Pancreas (tissue), 10 donors: ENCODE results near the gene FOXD3. TPM values are rescaled to one million over a fixed set of nuclear protein-coding genes. Genes with fewer than 3 reads are reported as not detected.
A peak's percentile ranks its signal among the peaks of the same experiment; 100 is the strongest.

Source experiments
- ATAC-seq, 4 donors: fragments of 200-7000 bp; cut with Tn5 transposase; one replicate each; pipeline versions ENCODE4 v1.8.0 to v1.9.1; 2020; ENCODE audit warnings: mild to moderate bottlenecking in 4 of 4, moderate library complexity in 4 of 4
- DNase-seq, 6 donors: peaks; one replicate each; pipeline ENCODE4 v3.0.0-alpha.2; 2020
- FAIRE-seq: peaks from 2 replicates; lab custom pipeline; 2012; peaks lifted over from hg19 to GRCh38; lab: Jason Lieb, UNC
- H3K27ac ChIP-seq, 4 donors: fragments of 200-600 bp; sonication (generic); 1 replicate in 3 of 4; 2 replicates in 1 of 4; pipeline versions ENCODE4 v1.5.0 to v1.8.0; 2020
- H3K27me3 ChIP-seq, 4 donors: fragments of 200-600 bp; one replicate each; pipeline ENCODE4 v1.8.0; 2021
- H3K36me3 ChIP-seq, 3 donors: fragments of 200-600 bp; sonication (generic) in 1 of 3; one replicate each; pipeline versions ENCODE4 v1.5.0 to v1.8.0; 2020 to 2021
- H3K4me1 ChIP-seq, 3 donors: fragments of 200-600 bp; one replicate each; pipeline ENCODE4 v1.8.0; 2021
- H3K4me3 ChIP-seq, 4 donors: fragments of 200-600 bp; sonication (generic) in 2 of 4; one replicate each; pipeline versions ENCODE4 v1.5.0 to v1.8.0; 2020 to 2021
- H3K9me3 ChIP-seq, 4 donors: fragments of 200-600 bp; one replicate each; pipeline ENCODE4 v1.8.0; 2021
- CTCF ChIP-seq, 4 donors: fragments of 200-600 bp; sonication (generic) in 3 of 4; IDR thresholded peaks; one replicate each; pipeline versions ENCODE4 v1.5.0 to v1.8.0; 2021; ENCODE audit warnings: antibody characterized with exemption in 4 of 4
- WGBS, 2 donors: extraction: QIAGEN DNeasy Blood & Tissue Kit; methylation state at CpG; one replicate each; pipeline ENCODE4 v1.1.7; 2013; 5-methylcytosine and 5-hydroxymethylcytosine counted together
- intact Hi-C, 3 donors: fragments of 100-400 bp; cut with DNase I; formaldehyde crosslinking; loops; one replicate each; pipeline versions ENCODE4 v1.11.1 to v1.14.2; 2022
- polyA plus RNA-seq, 2 donors: library from polyadenylated mRNA; stranded (reverse); fragments of 200-250 nt; gene quantifications; one replicate each; pipeline ENCODE4 v1.2.3, GENCODE V29; 2013
- total RNA-seq, 6 donors: library from RNA; stranded (reverse); fragmentation: NEBNext Ultra II Directional in 4 of 6; extraction: Animal tissue kit (Norgen Biotek cat#: 25700) in 4 of 6; gene quantifications; one replicate each; pipeline versions ENCODE4 v1.2.1 to v1.2.4, GENCODE V29; 2021 to 2023
- donor health status: healthy with polysubstance abuse.
- donor health status: DM: no; HTN: no; CAD: no; lungs with moderate emphysema.
- donor health status: DM: no; HTN: no; CAD: no.
- donor health status: control.
- donor health status: control.
- donor health status: Bipolar disorder and iron deficiency.
- donor health status: DM: yes; HTN: yes; CAD: no.
- donor health status: DM: no; HTN: no; CAD: no.
- donor health status: DM: no; HTN: no; CAD: no.
- donor health status: DM: yes; HTN: yes; CAD: no.

FOXD3 gene
- total and polyA plus RNA-seq, 8 donors = 0.09 to 0.21 (median 0.09) TPM; not detected in 5

GRCh38 chr1:63316984-63317816 is 5.2 kb upstream of the FOXD3 start:
- ATAC-seq = peak; percentile 96
- Histone ChIP-seq H3K9me3 (no peaks in the 10 kb centered on the region), H3K36me3 (no peaks in the 10 kb centered on the region), H3K27ac (no peak overlapping the region), H3K27me3 (peaks cover 12 to 55% (median 33%) of the 10 kb centered on the region in 4 donors), H3K4me1 (peaks cover 0 to 5% (median 0%) of the 10 kb centered on the region in 3 donors), H3K4me3 (peak overlapping the region; percentile 20 to 68 (median 30))
- FAIRE-seq = no peak
- peak; percentile 65 to 92 (median 79) for DNase-seq
- 2% methylated on average over 68 to 80 of the region's 80 CpGs for WGBS, 2 donors
- TF ChIP-seq CTCF (IDR thresholded peaks at IDR 0.05) = peak; percentile 35 to 63 (median 53)
- intact Hi-C loops = no loop called here

GRCh38 chr1:63317817-63318152 is 4.6 kb upstream of the FOXD3 start:
- no peak overlapping the region for H3K27ac ChIP-seq
- ATAC-seq (no peak), FAIRE-seq (no peak), DNase-seq (no peak)
- H3K9me3 ChIP-seq = no peaks in the 10 kb centered on the region
- no peaks in the 10 kb centered on the region for H3K36me3 ChIP-seq
- peaks cover 12 to 60% (median 33%) of the 10 kb centered on the region in 4 donors for H3K27me3 ChIP-seq
- H3K4me1 ChIP-seq = peaks cover 0 to 7% (median 0%) of the 10 kb centered on the region in 3 donors
- 13 to 18% methylated on average over 14 of the region's 14 CpGs for WGBS, 2 donors
- TF ChIP-seq CTCF (IDR thresholded peaks at IDR 0.05) = no peak
- peak overlapping the region in 3 of 4 donors; percentile 20 to 68 (median 37) for H3K4me3 ChIP-seq
- intact Hi-C loops = no loop called here

GRCh38 chr1:63318201-63318979 is 4.0 kb upstream of the FOXD3 start:
- 22 to 24% methylated on average over 28 of the region's 28 CpGs for WGBS, 2 donors
- Histone ChIP-seq H3K27ac (no peak overlapping the region), H3K36me3 (no peaks in the 10 kb centered on the region), H3K4me3 (no peak overlapping the region), H3K4me1 (peaks cover 0 to 7% (median 0%) of the 10 kb centered on the region in 3 donors), H3K27me3 (peaks cover 12 to 61% (median 33%) of the 10 kb centered on the region in 4 donors), H3K9me3 (no peaks in the 10 kb centered on the region)
- FAIRE-seq = no peak
- TF ChIP-seq CTCF (IDR thresholded peaks at IDR 0.05) = no peak
- ATAC-seq = no peak
- intact Hi-C loops = no loop called here
- DNase-seq = no peak

- peak in 2 of 6 donors; percentile 50 to 58 for DNase-seq
- no peaks in the 10 kb centered on the region for H3K36me3 ChIP-seq
- no peak for FAIRE-seq
- no peak for ATAC-seq
- intact Hi-C loops = loop anchor here in 1 of 3 donors (10.0 kb wide), 1 partner anchor 115 kb away; no protein-coding TSS in a partner anchor
- peaks cover 12 to 65% (median 35%) of the 10 kb centered on the region in 4 donors for H3K27me3 ChIP-seq
- no peak for TF ChIP-seq CTCF (IDR thresholded peaks at IDR 0.05)
- no peaks in the 10 kb centered on the region for H3K9me3 ChIP-seq
- no peak overlapping the region for H3K4me3 ChIP-seq
- WGBS, 2 donors = 9 to 10% methylated on average over 60 of the region's 60 CpGs
- H3K4me1 ChIP-seq = peaks cover 0 to 7% (median 0%) of the 10 kb centered on the region in 3 donors
- no peak overlapping the region for H3K27ac ChIP-seq
Observed at GRCh38 chr1:63319046-63320021, 3.0 kb upstream of the FOXD3 start.
